Renal pelvis (tissue), 4 donors: ENCODE measurements around the gene HUNK. TPM values are rescaled to one million over a fixed set of nuclear protein-coding genes. Genes with fewer than 3 reads are reported as not detected.
"Not testable (repeated sequence)": the region's sequence is repeated elsewhere in the genome, so short reads cannot be mapped to it uniquely, and the experiment has no call there.

Experiments
- DNase-seq: peaks from one replicate; pipeline ENCODE4 v3.0.0-alpha.2; 2013
- polyA plus RNA-seq, 3 donors: library from polyadenylated mRNA; unstranded; fragments of 120-200 nt; gene quantifications; one replicate each; pipeline ENCODE4 v1.2.1, GENCODE V29; 2013; ENCODE audit not compliant: insufficient read length in 3 of 3

The HUNK gene
- polyA plus RNA-seq, 3 donors, result 15.9 to 19.3 (median 18.5) TPM

GRCh38 chr21:31991356-31992331, 118.8 kb downstream of the HUNK start:
- DNase-seq, result no peak

GRCh38 chr21:31992391-31992790, 119.6 kb downstream of the HUNK start:
- DNase-seq, result no peak

DNA sequence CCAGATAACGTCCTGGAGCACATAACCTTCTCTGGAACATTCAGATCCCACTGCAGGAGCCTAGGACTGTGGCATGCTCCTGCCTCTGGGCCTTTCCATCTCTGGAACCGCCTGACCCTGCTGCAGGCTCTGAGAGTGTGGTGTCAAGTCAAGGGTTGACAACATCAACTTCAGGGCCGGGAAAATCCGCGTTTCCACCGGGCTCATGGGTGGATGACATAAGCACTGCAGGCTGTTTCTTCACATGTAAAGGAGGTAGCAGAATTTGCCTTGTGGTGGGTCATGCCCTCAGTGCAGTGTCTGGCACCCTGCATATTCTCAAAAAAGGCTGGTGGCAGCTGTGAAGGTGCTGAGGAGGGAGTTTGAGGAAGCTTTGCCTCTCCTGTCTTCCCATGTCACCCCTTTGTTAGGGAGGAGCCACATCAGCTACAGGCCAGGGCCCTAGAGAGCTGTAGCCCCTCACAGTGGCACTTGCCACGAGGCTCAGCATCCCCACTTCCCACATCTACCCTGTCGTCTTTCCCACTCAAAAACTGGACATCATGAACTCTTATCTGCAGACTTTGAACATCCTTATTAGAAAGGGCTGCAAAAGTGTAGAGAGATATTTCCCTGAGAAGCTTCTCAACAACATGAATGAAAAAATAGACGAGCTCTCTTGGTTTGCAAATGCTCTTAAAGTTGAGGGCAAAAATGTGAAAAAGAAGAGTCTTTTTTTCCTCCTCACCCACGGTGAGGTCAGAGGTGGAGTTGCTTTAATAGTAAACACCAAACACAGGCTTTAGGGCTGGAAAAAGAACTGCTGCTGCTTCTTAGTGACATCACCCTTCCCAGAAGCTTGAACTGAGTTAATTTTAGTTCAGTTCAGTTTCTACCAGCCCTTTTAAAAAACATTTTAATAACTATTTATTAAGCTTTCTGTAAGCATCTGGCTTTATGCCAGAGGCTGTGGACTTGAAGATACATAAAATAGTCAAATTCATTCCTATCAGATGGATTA, 121.3 kb downstream of the HUNK start:
- peak; percentile 11 for DNase-seq

- no peak for DNase-seq
These were observed 124.4 kb downstream of the HUNK start for GRCh38 chr21:31997191-31997590.

GRCh38 chr21:31999810-32000468, 127.1 kb downstream of the HUNK start:
- no peak for DNase-seq

DNA sequence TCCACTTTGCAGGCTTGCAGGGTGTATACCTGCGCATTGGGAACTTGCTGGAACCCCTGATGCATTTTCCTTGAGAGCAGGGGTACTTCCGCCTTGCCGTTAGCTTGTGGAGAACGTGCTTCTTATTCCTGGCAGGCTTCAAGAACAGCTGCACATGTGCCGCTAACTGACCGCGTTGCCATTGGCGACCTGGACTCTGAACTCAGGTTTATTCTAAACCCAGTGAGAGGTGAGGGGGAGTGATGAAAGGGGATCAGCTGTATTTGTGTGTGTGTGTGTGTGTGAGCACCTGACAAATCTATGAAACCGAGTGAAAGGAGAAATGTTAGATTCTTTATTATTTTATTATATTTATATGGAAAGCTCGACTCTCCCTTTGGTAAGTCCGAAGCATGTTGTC, 128.6 kb downstream of the HUNK start:
- peak; percentile 72 for DNase-seq

DNA sequence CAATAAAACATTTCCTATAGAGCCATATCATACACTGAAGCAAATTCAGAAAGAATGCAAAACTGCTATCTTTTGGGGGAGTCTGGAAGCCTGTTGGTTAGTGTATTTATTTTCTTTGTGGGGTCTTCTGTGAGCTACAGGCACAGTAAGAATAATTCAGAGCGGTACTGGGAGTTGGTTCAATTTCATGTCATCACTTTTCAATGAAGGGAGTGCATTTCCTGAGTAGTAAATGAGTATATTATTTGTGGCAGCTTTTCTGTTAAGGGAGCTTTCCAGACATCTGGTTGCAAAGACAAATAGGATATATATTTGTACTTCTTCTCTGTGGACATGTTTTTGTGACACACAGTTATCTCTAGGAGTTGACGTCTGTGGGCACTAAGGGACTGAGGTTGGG, 130.6 kb downstream of the HUNK start:
- DNase-seq, result no peak

DNA sequence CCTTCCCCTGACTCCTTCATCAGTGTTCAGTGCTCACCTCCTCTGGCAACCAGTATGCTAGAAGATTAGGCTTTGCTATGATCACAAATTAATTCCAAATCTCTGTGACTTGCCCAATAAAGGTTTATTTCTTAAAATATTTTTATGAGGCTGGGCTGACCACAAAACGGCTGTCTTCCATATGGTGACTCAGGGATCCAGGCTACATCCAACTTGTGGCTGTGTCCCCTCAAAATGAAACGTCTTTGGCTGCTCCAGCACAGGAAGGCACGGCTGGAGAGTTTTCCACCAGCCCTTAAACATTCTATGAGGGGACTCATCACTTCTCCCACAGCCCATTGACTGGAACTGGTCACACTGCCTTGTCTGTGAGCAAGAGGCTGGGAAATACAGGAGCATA, 131.5 kb downstream of the HUNK start:
- DNase-seq, result no peak

GRCh38 chr21:32007456-32007855, 134.6 kb downstream of the HUNK start:
- DNase-seq, result no peak

DNA sequence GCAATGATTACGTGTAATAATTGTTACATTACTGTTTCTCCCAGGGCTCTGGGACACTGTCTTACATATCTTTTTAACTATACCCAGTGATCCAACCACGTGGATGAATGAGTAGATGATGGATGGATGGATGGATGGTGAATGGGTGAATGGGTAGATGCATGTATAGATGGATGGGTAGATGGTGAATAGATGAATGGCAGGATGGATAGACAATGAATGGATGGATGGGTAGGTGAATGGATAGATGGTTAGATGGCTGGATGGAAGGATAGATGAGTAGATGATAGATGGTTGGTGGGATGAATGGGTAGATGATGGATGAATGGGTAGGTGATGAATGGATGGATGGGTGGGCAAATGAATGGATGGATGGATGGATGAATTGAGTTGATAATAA, 135.9 kb downstream of the HUNK start:
- no peak for DNase-seq

- DNase-seq, result no peak
These were observed 136.4 kb downstream of the HUNK start for GRCh38 chr21:32009263-32009662.

DNA sequence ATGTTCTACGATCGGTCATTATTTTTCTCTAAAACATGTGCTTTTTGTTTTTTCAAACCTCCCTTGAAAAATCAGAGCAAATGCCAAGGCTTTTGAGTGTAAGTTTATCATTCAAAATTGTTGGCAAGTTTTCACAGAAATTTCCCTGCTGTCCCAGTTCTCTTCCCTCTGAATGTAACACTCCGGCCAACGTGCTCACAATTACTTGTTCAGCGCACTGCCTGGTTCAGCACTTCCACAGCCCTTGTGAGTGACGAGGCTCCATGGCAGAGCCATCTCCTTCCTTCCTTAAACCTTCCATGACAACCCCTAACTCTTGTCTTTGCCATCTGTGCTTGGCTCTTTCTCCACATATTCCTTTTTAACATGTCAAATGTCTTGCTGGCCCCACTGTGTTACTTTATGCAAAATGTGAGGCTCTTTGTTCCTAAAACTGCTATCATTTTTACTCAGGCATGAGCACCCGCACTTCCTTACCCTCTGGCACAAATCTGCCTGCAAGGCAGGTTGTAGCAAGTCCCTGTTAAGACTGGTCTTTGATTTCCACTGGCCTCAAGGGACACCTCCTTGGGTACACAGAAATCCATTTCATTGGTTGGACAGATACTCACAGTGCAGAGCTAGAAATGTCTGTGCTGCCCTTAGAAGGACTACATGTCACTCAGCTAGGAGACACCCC, 142.8 kb downstream of the HUNK start:
- no peak for DNase-seq

DNA sequence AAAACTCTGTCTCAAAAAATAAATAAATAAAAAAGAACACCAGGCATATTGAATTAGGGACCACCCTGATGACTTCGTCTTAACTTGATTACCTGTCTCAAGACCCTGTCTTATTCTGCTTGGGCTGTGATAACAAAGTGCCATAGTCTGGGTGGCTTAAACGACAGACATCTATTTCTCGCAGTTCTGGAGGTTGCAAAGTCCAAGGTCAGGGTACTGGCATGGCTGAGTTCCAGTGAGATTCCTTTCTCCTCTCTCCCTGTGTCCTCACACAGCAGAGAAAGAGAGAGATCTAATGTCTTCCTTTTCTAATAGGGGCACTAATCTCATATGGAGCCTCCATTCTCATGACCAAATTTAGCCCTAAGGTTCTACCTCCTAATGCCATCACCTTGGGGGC, 145.6 kb downstream of the HUNK start:
- DNase-seq, result no peak

- no peak for DNase-seq
These were observed 147.7 kb downstream of the HUNK start for GRCh38 chr21:32020564-32020963.

GRCh38 chr21:32021319-32021994, 148.6 kb downstream of the HUNK start:
- DNase-seq, result no peak

DNA sequence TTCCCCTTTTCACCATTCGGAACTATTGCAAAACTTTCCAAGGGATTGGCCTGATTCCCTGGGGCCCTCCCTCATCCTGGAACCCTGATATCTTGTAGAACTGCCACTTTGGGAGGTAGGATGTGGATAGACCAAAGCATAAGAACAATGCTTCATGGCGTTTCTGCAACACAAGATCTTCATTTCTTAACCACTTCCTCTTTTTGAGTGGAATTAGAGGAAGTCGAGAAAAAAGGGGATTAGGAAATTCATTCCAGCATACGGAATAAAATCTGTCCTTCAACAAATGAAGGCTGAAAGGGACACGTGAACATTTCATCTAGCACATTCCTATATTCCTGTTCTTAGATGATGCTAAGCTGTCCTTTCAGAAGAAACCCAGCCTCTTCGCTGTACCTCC, 149.3 kb downstream of the HUNK start:
- no peak for DNase-seq

GRCh38 chr21:32030146-32030652, 157.4 kb downstream of the HUNK start:
- DNase-seq, result no peak

DNA sequence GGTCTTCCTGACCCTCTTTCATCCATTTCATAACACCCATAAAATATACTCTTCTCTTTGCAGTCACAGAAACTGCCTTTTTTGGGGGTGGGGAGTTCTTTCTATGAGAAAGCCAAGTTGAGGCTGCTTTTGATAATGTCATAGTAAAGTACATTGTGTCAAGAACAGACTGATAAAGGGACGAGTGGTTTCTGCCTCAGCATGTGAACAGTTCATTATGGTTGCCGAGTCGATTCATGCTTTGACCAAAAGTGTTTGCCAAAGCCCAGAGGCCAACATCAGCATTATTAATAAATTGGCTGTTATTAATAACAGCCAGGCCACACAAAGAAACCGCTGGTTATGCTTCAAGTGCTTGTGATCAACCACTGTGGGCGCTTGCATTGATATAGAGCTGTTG, 162.0 kb downstream of the HUNK start:
- DNase-seq, result no peak

DNA sequence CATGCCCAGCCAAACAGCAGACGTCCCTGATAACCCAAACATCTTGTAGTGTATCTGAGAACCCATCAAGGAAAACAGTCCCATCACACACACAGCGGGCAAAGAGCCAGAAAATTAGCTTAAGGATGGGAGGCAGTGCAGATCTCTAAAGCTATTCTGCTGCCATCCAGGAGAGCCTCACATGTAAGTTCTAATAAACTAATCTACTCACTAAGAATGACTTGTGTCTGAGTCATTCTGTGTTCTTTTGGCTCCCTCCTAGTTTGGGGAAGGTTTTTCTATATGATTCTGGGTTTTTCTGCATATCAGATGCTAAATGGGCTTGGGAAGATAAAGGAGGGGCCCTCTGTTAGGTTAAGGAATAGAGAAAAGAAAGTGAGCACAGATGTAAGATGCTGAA, 162.8 kb downstream of the HUNK start:
- DNase-seq, result no peak

GRCh38 chr21:32036756-32037155, 163.9 kb downstream of the HUNK start:
- DNase-seq, result no peak

DNA sequence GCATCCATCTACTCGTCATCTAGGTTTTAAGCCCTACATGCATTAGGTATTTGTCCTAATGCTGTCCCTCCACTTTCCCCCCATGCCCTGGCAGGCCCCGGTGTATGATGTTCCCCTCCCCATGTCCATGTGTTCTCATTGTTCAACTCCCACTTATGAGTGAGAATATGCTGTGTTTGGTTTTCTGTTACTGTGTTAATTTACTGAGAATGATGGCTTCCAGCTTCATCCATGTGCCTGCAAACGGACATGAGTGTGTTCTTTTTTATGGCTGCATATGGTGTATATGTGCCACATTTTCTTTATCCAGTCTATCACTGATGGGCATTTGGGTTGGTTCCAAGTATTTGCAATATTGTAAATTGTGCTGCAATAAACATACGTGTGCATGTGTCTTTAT, 165.9 kb downstream of the HUNK start:
- not testable (repeated sequence) for DNase-seq
